ENCODE data around the gene ATP8B1. TPM values are rescaled to one million over a fixed set of nuclear protein-coding genes. Genes with fewer than 3 reads are reported as not detected.
"Not testable (repeated sequence)": the region's sequence is repeated elsewhere in the genome, so short reads cannot be mapped to it uniquely, and the experiment has no call there.

Gene ATP8B1
- 10 to 100 TPM in 2 of 4 donors, 1 to 10 TPM in 2; 8.1 to 18.0 (median 11.6) TPM for total RNA-seq
- polyA plus RNA-seq = 10 to 100 TPM; 24.0 to 94.1 (median 24.3) TPM

DNA sequence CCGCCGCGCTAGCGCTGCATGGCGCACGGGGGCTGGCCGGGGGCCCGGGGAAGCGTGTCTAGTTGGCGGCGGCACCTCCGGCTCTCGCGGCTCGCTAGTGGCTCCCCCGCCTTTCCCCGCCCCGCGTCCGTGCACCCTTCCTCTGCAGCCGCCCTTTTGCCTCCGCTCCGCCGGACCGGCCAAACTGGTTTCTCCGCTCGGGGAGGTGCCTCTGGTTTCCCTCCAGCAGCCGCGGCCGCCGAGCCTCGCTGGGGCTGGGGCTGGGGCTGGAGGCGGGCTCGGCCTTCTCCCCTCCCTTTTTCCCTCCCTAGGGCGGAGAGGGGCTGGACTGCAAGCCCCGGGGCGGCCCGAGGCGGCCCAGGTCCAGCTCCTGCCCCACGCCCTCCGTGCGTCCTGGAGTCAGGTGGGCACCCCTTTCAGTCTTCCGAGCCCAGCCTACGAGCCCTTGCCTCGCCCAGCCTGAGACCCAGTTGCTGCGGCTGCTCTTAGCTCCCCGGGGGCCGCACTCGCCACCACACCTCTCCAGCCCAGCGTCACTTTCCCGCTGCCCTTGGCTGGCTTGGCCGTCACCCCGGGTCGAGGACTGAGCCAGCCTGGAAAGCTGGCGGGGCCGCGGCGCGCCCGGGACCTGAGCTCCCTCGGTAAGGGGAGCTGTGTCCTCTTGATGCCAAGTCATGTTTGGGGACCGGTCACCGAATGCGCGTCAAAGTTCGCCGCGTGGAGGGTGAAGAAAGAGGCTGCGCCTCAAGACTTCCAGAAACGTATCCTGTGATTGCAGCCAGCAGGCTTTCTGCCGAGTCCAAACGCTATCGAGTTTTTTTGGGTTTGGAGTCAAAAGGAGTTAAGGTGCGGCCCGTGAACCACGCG, at the start of gene ATP8B1:
Gene ATP8B1, minus strand, starts transcription at position 213 of the 867 bp plus-strand sequence. CDS start 71,508 bp downstream, outside the sequence.
- Histone ChIP-seq H3K27me3 (peaks cover 0 to 6% (median 0%) of the 10 kb centered on the region in 3 donors), H3K36me3 (no peaks in the 10 kb centered on the region), H3K4me1 (peaks cover 0 to 49% (median 28%) of the 10 kb centered on the region in 4 donors), H3K4me3 (peak within 1 kb of the TSS; percentile 68 to 85 (median 75)), H3K9me3 (no peaks in the 10 kb centered on the region), H3K27ac (peak within 1 kb of the TSS; percentile 71 to 92 (median 86))
- WGBS, 2 donors = 1 to 2% methylated on average over 77 of the region's 77 CpGs
- peak; percentile 84 for DNase-seq
- TF ChIP-seq, protein P1, sequence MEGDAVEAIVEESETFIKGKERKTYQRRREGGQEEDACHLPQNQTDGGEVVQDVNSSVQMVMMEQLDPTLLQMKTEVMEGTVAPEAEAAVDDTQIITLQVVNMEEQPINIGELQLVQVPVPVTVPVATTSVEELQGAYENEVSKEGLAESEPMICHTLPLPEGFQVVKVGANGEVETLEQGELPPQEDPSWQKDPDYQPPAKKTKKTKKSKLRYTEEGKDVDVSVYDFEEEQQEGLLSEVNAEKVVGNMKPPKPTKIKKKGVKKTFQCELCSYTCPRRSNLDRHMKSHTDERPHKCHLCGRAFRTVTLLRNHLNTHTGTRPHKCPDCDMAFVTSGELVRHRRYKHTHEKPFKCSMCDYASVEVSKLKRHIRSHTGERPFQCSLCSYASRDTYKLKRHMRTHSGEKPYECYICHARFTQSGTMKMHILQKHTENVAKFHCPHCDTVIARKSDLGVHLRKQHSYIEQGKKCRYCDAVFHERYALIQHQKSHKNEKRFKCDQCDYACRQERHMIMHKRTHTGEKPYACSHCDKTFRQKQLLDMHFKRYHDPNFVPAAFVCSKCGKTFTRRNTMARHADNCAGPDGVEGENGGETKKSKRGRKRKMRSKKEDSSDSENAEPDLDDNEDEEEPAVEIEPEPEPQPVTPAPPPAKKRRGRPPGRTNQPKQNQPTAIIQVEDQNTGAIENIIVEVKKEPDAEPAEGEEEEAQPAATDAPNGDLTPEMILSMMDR (IDR thresholded peaks at IDR 0.05) = no peak
- TF ChIP-seq POLR2A (IDR thresholded peaks at IDR 0.05) (peak; percentile 66 to 67), POLR2AphosphoS5 (IDR thresholded peaks at IDR 0.05) (peak; percentile 24 to 83 (median 61)), EP300 (IDR thresholded peaks at IDR 0.05) (no peak)
- intact Hi-C loops (cut with DNase I) = loop anchor here (5.0 kb wide), 2 partner anchors 66 to 171 kb away; no protein-coding TSS in a partner anchor

DNA sequence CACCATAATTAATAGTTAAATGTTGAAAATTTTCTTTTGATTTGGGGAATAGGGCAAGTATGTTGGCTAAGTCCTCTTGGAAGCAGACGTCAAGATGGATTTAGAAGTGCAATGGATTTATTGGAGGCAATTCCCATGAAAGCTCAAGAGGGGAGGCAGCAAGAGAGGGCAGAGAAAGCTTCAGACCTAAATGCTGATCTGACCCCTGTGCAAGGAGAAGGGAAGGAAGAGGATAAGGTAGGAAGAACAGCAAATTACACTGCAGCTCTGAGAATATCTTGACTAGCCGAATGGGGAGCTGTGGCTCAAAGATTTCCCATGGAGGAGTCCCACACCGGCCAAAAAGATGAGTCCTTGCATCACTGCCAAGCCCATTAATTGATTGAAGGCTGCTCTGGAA, 46.9 kb upstream of the ATP8B1 start:
- no peak for TF ChIP-seq EP300 (IDR thresholded peaks at IDR 0.05)
- TF ChIP-seq POLR2AphosphoS5 (IDR thresholded peaks at IDR 0.05) = no peak
- TF ChIP-seq, protein P1 (IDR thresholded peaks at IDR 0.05) = no peak
- no peak for TF ChIP-seq POLR2A (IDR thresholded peaks at IDR 0.05)
- no peak for DNase-seq
- Histone ChIP-seq H3K4me1 (no peaks in the 10 kb centered on the region), H3K9me3 (no peaks in the 10 kb centered on the region), H3K27me3 (no peaks in the 10 kb centered on the region), H3K4me3 (no peak overlapping the region), H3K27ac (no peak overlapping the region), H3K36me3 (no peaks in the 10 kb centered on the region)
- WGBS, 2 donors = 60 to 82% methylated on average over 3 of the region's 3 CpGs
- intact Hi-C loops (cut with DNase I) = no loop called here

- H3K27me3 ChIP-seq; H3K4me3 ChIP-seq; DNase-seq; H3K4me1 ChIP-seq; H3K27ac ChIP-seq; H3K36me3 ChIP-seq; H3K9me3 ChIP-seq; intact Hi-C loops (cut with DNase I): not testable (repeated sequence)
- 97 to 98% methylated on average over 1 of the region's 1 CpG for WGBS, 2 donors
These were observed 45.3 kb upstream of the ATP8B1 start for GRCh38 chr18:57848374-57848773.

DNA sequence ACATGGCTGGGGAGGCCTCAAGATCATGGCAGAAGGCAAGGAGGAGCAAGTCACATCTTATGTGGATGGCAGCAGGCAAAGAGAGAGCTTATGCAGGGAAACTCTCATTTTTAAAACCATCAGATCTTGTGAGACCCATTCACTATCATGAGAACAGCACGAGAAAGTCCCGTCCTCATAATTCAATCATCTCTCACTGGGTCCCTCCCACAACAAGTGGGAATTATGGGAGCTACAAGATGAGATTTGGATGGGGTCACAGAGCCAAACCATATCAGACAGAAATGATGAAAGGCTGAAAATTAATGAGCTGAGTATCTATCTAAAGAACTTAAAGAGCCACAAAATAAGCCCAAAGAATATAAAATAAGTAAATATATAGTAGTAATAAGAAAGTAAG, 44.3 kb upstream of the ATP8B1 start:
- WGBS, 2 donors = 91 to 98% methylated on average over 2 of the region's 2 CpGs
- H3K27ac ChIP-seq; H3K36me3 ChIP-seq; DNase-seq; H3K27me3 ChIP-seq; intact Hi-C loops (cut with DNase I); H3K9me3 ChIP-seq; H3K4me3 ChIP-seq; H3K4me1 ChIP-seq: not testable (repeated sequence)

- H3K36me3 ChIP-seq = no peaks in the 10 kb centered on the region
- no peak for DNase-seq
- H3K4me3 ChIP-seq = no peak overlapping the region
- H3K27me3 ChIP-seq = no peaks in the 10 kb centered on the region
- WGBS, 2 donors = 26 to 66% methylated on average over 1 of the region's 1 CpG
- TF ChIP-seq, protein P1 (IDR thresholded peaks at IDR 0.05) = no peak
- no peak for TF ChIP-seq EP300 (IDR thresholded peaks at IDR 0.05)
- no peak for TF ChIP-seq POLR2AphosphoS5 (IDR thresholded peaks at IDR 0.05)
- no peak for TF ChIP-seq POLR2A (IDR thresholded peaks at IDR 0.05)
- H3K27ac ChIP-seq = no peak overlapping the region
- H3K4me1 ChIP-seq = no peaks in the 10 kb centered on the region
- H3K9me3 ChIP-seq = no peaks in the 10 kb centered on the region
- intact Hi-C loops (cut with DNase I) = no loop called here
These were observed 43.1 kb upstream of the ATP8B1 start for GRCh38 chr18:57846258-57846657.
